HFF-Myc (cell line): ENCODE measurements around the gene FAM83B.
"Not testable (repeated sequence)": the region's sequence is repeated elsewhere in the genome, so short reads cannot be mapped to it uniquely, and the experiment has no call there.

Source experiments
- DNase-seq: peaks from one replicate; pipeline ENCODE4 v3.0.0-alpha.2; 2011; ENCODE audit warnings: low read depth; ENCODE audit errors: extremely low read depth
- H3K4me3 ChIP-seq: replicated peaks from 2 replicates; pipeline ENCODE4 v1.5.1; 2011; ENCODE audit warnings: low read depth, mild to moderate bottlenecking, control low read depth, low read length
- TF ChIP-seq, protein P1 (sequence below): IDR thresholded peaks from 2 replicates; pipeline ENCODE4 v1.5.1; 2012; ENCODE audit warnings: mild to moderate bottlenecking, low read depth, low read length, control low read depth; ENCODE audit errors: missing control alignments

FAM83B gene

DNA sequence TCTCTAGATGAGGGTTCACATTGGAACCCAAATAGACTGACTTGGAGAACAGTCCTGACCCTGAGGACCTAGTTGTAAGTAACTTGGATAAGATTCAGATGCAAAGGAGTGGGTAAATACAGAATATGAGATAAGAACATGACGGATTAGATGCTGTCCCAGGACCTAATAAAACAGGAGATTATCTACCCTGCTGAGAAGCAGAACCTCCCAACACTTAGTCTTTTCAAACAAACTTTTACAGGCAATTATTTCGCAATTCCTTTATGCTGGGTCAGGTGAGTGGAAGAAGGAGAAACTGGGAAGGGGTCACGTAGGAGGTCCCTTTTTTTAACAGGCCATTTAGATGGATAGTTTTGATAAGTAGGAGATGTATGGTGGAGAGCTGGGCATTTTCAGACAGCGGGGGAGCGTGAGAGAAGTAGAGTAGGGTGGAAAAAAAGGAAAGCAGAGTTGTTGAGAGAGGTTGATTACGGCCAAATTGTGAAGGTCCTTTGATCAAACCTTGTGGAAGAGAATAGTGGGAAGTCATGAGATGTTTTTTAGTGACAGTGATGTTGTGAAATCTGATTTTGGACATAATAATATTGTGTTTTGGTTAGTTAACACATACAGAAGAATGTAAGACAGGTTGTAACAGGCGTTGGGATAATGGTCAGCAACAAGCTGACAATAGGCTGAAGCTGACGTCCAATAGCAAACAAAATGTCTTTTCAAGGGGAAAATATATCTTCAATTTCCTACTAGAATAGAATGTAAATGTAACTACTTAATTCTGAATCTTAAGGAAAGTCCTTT lies 32.8 kb downstream of the FAM83B start:
- TF ChIP-seq, protein P1, sequence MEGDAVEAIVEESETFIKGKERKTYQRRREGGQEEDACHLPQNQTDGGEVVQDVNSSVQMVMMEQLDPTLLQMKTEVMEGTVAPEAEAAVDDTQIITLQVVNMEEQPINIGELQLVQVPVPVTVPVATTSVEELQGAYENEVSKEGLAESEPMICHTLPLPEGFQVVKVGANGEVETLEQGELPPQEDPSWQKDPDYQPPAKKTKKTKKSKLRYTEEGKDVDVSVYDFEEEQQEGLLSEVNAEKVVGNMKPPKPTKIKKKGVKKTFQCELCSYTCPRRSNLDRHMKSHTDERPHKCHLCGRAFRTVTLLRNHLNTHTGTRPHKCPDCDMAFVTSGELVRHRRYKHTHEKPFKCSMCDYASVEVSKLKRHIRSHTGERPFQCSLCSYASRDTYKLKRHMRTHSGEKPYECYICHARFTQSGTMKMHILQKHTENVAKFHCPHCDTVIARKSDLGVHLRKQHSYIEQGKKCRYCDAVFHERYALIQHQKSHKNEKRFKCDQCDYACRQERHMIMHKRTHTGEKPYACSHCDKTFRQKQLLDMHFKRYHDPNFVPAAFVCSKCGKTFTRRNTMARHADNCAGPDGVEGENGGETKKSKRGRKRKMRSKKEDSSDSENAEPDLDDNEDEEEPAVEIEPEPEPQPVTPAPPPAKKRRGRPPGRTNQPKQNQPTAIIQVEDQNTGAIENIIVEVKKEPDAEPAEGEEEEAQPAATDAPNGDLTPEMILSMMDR, result no peak
- no peak overlapping the region for H3K4me3 ChIP-seq
- no peak for DNase-seq

DNA sequence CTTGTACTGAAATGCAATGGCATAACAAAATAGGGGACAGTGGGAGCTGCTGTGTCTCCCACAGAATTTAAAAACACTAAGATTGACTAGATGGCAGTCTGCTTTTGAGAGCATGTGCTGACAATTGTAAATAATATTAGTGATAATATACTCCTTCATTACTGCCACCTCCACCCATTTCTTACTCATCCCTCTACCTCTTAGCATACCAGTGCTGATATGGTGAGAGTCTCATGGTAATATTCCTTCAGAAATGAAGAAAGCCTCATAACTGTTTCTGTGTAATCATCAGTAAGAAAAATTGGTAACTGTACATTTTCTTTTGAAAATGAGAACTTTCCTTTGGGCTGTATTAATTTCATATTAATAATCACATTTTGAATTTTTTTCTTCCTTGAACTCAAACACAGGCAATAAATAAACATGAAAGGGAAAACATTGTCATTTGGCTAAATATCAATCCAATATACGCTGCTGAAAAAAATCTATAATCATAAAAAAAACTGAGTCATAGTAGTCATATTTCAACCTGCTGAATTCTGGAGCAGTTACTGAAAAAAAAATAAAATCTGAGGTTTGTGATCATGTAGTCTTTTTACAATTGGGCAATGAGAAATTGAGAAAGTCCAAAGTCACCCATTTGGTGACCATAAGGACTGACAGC lies 34.6 kb downstream of the FAM83B start:
- no peak for DNase-seq
- H3K4me3 ChIP-seq, result no peak overlapping the region
- TF ChIP-seq, protein P1, result no peak

DNA sequence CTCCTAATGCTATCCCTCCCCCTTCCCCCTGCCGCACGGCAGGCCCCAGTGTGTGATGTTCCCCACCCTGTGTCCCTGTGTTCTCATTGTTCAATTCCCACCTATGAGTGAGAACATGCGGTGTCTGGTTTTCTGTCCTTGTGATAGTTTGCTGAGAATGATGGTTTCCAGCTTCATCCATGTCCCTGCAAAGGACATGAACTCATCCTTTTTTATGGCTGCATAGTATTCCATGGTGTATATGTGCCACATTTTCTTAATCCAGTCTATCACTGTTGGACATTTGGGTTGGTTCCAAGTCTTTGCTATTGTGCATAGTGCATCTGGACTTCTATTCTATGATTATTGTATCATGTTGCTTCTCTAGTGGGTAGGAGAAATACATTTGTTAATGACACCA lies 35.3 kb downstream of the FAM83B start:
- H3K4me3 ChIP-seq, DNase-seq: not testable (repeated sequence)

DNA sequence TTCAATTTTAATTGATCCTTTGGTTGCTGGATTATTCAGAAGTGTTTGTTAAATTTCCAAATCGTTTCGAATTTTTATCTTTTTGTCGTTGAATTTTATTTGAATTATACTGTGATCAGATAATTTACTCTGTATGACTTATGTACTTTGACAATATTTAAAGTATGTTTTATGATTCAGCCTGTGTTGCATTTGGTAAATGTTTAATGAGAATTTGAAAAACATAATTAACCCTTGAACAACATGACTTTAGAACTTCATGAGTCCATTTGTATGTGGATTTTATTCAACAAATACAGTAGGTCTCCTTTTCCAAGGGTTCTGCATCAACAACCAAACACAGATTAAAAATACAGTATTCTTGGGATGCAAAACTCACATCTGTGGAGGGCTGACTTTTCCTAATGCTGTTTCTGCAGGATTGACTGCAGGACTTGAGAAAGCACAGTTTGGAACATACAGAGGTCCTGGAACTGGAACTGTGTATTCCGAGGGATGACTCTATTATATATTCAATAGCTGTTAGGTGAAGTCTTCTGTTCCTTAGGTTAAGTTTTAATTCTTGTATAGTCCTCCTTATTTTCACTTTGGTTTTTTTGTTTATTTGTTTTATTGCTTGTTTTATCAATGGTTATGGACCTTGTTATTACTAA lies 40.5 kb downstream of the FAM83B start:
- TF ChIP-seq, protein P1, result no peak
- H3K4me3 ChIP-seq, result no peak overlapping the region
- DNase-seq, result no peak

DNA sequence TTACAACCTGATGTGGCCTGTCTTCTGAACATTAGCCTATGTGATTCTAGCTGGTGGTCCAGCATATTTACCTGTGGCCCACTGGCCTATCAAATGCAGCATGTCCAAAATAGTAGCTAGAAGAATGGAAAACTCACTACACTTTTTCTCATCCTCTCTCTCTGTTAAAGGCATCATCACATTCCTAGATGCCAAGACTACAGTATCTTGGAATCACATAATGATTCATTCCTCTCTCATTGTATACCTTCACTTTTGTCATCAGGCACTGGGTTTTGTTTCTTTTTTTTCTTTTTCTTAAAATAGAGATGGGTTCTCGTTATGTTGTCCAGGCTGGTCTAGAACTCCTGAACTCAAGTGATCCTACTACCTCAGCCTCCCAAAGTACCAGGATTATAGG lies 45.0 kb downstream of the FAM83B start:
- H3K4me3 ChIP-seq, result no peak overlapping the region
- TF ChIP-seq, protein P1, result no peak
- no peak for DNase-seq

DNA sequence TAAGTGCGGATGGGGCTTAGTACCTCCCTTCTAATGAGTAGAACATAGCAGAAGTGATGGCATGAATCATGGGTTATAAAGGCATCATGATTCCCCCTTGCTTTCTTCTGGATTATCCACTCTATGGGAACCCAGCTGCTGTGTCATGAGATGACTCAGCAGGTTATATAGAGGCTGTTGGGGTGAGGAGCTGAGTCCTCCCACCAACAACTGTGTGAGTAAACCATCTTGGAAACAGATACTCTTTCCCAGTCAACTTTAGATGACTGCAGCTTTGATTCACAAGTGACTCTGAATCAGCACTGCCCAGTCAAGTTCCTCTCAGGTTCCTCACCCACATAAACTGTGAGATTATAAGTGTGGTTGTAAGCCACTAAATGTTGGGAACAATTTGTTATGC lies 46.3 kb downstream of the FAM83B start:
- peak; percentile 38 for DNase-seq
- no peak overlapping the region for H3K4me3 ChIP-seq
- TF ChIP-seq, protein P1, result no peak

DNA sequence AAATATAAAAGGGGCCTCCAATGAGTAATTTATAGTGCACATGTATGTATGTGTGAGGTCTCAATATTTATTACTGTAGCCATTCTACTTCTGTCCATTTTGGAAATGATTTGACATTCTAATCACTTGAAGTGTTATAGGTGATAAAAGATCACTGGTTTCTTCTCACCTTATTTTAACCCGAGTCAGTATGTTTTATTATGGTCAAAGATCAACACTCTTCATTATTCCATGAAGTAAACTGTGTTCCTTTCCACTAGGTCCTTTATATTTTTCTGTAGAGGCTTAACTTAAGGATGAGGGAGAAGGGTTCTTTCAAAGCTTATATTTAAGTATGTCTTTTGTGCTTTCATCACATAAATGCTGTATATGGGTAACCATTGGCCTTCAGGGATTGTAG lies 47.2 kb downstream of the FAM83B start:
- no peak overlapping the region for H3K4me3 ChIP-seq
- no peak for DNase-seq
- TF ChIP-seq, protein P1, result no peak
